Measurements from ENCODE around the gene LMF1.
"Not testable (repeated sequence)": the region's sequence is repeated elsewhere in the genome, so short reads cannot be mapped to it uniquely, and the experiment has no call there.

LMF1 gene

DNA sequence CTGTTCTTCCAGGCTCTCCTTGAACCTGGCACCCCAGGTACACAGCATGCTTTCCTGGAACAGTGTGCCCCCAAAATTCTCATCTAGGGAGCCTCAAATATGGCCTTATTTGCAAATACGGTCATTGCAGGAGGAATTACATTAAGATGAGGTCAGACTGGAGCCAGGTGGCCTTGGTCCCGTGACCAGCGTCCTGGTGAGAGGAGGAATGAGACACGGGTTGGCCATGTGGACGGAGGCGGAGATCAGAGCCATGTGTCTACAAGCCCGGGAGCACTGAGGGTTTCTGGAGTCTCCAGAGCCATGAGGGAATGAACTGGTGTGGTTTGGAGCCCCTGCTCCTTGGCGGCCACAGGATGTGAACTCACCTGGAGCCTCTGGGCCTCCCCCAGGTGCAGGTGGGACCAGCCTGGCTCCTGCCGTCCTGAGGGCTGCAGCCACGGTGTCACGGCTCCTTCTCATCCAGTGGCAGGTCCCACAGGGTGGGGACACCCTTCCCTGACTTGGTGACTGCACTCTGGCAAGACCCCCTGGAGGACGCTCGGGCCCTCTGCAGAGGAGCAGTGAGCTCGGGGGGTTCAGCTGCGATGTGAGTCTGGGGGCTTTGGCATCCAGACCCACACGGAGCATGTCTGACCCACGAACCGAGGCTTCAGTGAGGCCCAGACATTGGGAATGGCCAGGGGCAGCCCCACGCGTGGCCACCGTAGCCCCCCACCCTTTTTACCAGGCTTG, 148.4 kb downstream of the LMF1 start:
- no peak overlapping the region for H3K4me3 ChIP-seq (ENCODE audit: low read depth, low read length)
- no peak for DNase-seq (ENCODE audit: low read depth)
- TF ChIP-seq, protein P1, sequence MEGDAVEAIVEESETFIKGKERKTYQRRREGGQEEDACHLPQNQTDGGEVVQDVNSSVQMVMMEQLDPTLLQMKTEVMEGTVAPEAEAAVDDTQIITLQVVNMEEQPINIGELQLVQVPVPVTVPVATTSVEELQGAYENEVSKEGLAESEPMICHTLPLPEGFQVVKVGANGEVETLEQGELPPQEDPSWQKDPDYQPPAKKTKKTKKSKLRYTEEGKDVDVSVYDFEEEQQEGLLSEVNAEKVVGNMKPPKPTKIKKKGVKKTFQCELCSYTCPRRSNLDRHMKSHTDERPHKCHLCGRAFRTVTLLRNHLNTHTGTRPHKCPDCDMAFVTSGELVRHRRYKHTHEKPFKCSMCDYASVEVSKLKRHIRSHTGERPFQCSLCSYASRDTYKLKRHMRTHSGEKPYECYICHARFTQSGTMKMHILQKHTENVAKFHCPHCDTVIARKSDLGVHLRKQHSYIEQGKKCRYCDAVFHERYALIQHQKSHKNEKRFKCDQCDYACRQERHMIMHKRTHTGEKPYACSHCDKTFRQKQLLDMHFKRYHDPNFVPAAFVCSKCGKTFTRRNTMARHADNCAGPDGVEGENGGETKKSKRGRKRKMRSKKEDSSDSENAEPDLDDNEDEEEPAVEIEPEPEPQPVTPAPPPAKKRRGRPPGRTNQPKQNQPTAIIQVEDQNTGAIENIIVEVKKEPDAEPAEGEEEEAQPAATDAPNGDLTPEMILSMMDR (IDR thresholded peaks at IDR 0.05; ENCODE audit: low read depth, low read length, missing control alignments): no peak

DNA sequence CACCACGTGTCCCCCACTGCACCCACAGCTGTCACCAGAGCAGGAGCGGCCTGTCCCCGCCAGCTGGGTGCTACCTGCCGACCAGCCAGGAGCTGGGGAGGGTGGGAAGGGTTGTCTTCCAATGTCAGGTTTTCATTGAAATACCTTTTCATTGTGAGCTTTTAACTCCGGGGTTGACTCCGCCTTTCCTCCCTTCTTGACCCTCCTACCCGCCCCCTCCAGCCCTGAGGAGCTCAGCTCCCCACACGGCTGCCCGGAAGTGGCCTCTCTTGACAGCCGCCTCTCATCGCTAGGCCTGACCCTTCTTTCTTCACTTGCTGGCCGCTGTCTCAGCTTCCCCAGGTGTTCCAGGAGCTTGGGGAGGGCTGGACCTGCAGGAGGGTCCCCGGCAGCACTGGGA, 149.0 kb downstream of the LMF1 start:
- H3K4me3 ChIP-seq (ENCODE audit: low read depth, low read length): no peak overlapping the region
- no peak for DNase-seq (ENCODE audit: low read depth)
- TF ChIP-seq, protein P1 (IDR thresholded peaks at IDR 0.05; ENCODE audit: low read depth, low read length, missing control alignments): no peak

DNA sequence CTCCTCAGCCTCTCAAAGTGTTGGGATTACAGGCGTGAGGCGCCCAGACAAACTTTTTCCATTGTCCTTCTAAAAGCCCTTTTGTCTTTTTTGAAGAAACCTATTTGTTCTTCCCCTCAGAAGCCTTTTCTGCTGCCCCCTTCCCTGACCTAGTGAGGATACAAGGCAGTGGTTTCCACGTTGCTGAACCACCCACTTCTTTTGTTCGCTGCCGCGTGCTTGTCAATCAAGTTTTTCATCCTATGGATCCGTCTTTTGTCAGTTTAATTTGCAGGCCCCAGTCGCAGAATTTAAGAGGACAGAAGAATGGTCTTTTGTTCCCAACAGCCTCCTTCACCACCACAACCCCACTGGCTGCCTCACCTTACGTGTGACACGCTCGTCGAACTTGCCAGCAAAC, 150.0 kb downstream of the LMF1 start:
- TF ChIP-seq, protein P1 (IDR thresholded peaks at IDR 0.05; ENCODE audit: low read depth, low read length, missing control alignments): no peak
- DNase-seq (ENCODE audit: low read depth): no peak
- H3K4me3 ChIP-seq (ENCODE audit: low read depth, low read length): no peak overlapping the region

DNA sequence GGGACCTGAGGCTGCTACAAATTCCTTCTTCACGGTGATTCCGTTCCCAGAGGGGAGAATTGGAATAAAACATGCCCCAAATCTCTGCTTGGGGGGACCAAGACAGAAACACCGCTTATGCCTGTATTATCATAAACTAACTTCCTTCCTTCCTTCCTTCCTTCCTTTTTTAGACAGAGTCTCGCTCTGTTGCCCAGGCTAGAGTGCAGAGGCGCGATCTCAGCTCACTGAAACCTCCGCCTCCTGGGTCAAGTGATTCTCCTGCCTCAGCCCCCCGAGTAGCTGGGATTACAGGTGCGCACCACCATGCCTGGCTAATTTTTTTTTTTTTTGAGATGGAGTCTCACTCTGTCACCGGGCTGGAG, 150.8 kb downstream of the LMF1 start:
- not testable (repeated sequence) for H3K4me3 ChIP-seq (ENCODE audit: low read depth, low read length); DNase-seq (ENCODE audit: low read depth)

DNA sequence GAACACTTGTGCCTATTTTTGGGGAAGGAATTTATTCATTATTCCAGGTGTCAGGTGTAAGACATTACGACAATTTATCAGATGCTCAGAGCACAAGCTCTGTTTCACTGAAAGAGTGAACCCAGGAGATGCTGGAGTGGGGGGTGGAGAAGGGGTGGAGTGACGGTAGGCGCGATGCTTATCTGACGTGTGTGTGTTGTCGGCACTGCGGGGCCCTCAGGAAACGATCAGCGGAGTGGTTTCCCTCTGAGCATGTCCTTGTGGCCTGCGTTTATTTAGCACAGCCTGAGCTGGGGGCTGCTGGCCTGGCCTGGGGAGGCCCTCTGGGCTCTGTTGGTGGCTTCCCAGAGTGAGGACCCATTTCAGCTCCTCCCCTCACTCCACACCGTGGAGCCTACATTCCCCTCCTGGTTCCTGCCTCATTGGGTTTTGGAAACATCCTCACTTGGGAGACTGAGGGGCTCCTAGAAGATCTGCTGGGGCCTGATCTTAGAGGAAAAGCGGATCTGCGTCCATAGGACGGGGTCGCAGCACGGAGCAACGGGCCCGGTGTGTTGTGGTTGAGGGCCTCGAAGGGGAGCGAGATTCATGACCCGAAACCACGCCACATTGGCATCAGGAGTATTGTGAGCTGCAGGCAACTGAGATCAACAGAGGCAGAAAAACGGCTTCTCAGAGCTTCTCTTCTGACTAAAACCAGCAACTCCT, 151.3 kb downstream of the LMF1 start:
- H3K4me3 ChIP-seq (ENCODE audit: low read depth, low read length): no peak overlapping the region
- TF ChIP-seq, protein P1 (IDR thresholded peaks at IDR 0.05; ENCODE audit: low read depth, low read length, missing control alignments): no peak

DNA sequence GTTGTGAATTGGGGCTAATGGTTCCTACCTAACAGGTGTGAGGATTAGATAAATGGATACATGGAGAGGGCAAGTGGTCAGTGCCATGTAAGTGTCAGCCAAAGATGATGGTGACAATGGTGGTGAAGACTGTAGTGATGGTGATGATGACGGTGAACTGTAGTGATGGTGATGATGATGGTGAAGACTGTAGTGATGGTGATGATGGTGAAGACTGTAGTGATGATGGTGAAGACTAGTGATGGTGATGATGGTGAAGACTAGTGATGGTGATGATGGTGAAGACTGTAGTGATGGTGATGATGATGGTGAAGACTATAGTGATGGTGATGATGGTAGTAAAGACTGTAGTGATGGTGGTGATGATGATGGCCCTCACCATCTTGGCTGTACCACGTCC, 152.2 kb downstream of the LMF1 start:
- TF ChIP-seq, protein P1 (IDR thresholded peaks at IDR 0.05; ENCODE audit: low read depth, low read length, missing control alignments): no peak
- no peak overlapping the region for H3K4me3 ChIP-seq (ENCODE audit: low read depth, low read length)
- DNase-seq (ENCODE audit: low read depth): no peak

More for the DNA sequence above, 151.3 kb downstream of the LMF1 start:
- DNase-seq (ENCODE audit: low read depth): no peak

DNA sequence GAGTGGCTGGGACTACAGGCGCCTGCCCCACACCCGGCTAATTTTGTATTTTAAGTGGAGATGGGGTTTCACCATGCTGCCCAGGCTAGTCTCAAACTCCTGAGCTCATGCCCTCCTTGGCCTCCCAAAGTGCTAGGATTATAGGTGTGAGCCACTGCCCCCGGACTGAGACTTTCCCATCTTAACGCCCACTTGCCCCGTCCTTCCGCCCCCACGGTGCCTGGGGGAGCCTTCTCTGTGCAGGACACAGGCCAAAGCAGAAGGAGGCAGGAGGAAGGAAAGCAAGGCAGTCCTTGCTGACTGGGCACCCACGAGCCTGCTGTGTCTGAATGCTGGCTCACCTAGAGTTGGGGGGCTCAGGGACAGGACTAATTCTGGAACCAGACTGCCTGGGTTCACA, 152.7 kb downstream of the LMF1 start:
- TF ChIP-seq, protein P1 (IDR thresholded peaks at IDR 0.05; ENCODE audit: low read depth, low read length, missing control alignments): no peak
- no peak overlapping the region for H3K4me3 ChIP-seq (ENCODE audit: low read depth, low read length)
- DNase-seq (ENCODE audit: low read depth): no peak

Measured in GM12864 (cell line).